OCI-LY1 (cell line): ENCODE results near the gene BRD7.

Experiments
- H2AFZ ChIP-seq: fragments of 200-600 bp; sonication (generic), shearing (Covaris generic); 2 replicates; pipeline ENCODE4 v1.6.0; 2014; ENCODE audit warnings: antibody characterized with exemption, mild to moderate bottlenecking, low read length
- H3F3A ChIP-seq: fragments of 200-600 bp; sonication (generic), shearing (Covaris generic); 2 replicates; pipeline ENCODE4 v1.6.0; 2014; ENCODE audit warnings: mild to moderate bottlenecking, antibody characterized with exemption, low read length, moderate library complexity; ENCODE audit not compliant: insufficient read depth
- H3K27ac ChIP-seq: fragments of 200-600 bp; sonication (generic); 2 replicates; pipeline ENCODE4 v1.5.1; 2014; ENCODE audit warnings: low read length, mixed run types, mild to moderate bottlenecking, low read depth; ENCODE audit not compliant: poor library complexity, severe bottlenecking
- H3K27me3 ChIP-seq: fragments of 200-600 bp; sonication (generic); 2 replicates; pipeline ENCODE4 v1.6.0; 2014; ENCODE audit warnings: antibody characterized with exemption, mild to moderate bottlenecking, low read length, moderate library complexity; ENCODE audit not compliant: insufficient read depth
- H3K36me3 ChIP-seq: fragments of 200-600 bp; sonication (generic); 2 replicates; pipeline ENCODE4 v1.6.1; 2014; ENCODE audit warnings: mild to moderate bottlenecking, antibody characterized with exemption, low read length, moderate library complexity, mixed read lengths; ENCODE audit not compliant: insufficient read depth
- H3K4me1 ChIP-seq: fragments of 200-600 bp; sonication (generic); 2 replicates; pipeline ENCODE4 v1.5.1; 2014; ENCODE audit warnings: mild to moderate bottlenecking, low read length, moderate library complexity; ENCODE audit not compliant: insufficient read depth, severe bottlenecking
- H3K4me2 ChIP-seq: fragments of 200-600 bp; sonication (generic), shearing (Covaris generic); 2 replicates; pipeline ENCODE4 v1.6.1; 2014; ENCODE audit warnings: low read length
- H3K4me3 ChIP-seq: fragments of 200-600 bp; sonication (generic); 2 replicates; pipeline ENCODE4 v1.5.1; 2014; ENCODE audit warnings: low read length, low read depth, mild to moderate bottlenecking, mixed read lengths; ENCODE audit not compliant: poor library complexity, severe bottlenecking
- H3K79me2 ChIP-seq: fragments of 200-600 bp; shearing (Covaris generic); 2 replicates; pipeline ENCODE4 v1.6.1; 2016; ENCODE audit warnings: mixed run types, low read length, mixed read lengths; ENCODE audit not compliant: insufficient read depth
- H3K9ac ChIP-seq: fragments of 200-600 bp; sonication (generic), shearing (Covaris generic); 2 replicates; pipeline ENCODE4 v1.6.1; 2014; ENCODE audit warnings: mild to moderate bottlenecking, low read length, mixed read lengths
- H3K9me2 ChIP-seq: fragments of 200-600 bp; sonication (generic), shearing (Covaris generic); 2 replicates; pipeline ENCODE4 v1.6.1; 2014; ENCODE audit warnings: low read depth, mild to moderate bottlenecking, low read length, mixed read lengths
- H3K9me3 ChIP-seq: fragments of 200-600 bp; shearing (Covaris generic); 2 replicates; pipeline ENCODE4 v1.6.1; 2014; ENCODE audit warnings: low read length, mixed read lengths
- H4K20me1 ChIP-seq: fragments of 200-600 bp; sonication (generic), shearing (Covaris generic); 2 replicates; pipeline ENCODE4 v1.6.0; 2016; ENCODE audit warnings: mild to moderate bottlenecking, low read length; ENCODE audit not compliant: insufficient read depth
- CTCF ChIP-seq: fragments of 200-600 bp; sonication (generic), shearing (Covaris generic); IDR thresholded peaks from 2 replicates; pipeline ENCODE4 v1.5.1; 2017; ENCODE audit warnings: mild to moderate bottlenecking, antibody characterized with exemption, low read length, moderate library complexity, mixed read lengths
- EZH2 ChIP-seq: fragments of 200-600 bp; sonication (generic), shearing (Covaris generic); IDR thresholded peaks from 2 replicates; pipeline ENCODE4 v1.8.0; 2017; ENCODE audit warnings: borderline replicate concordance, mixed run types, mild to moderate bottlenecking, antibody characterized with exemption, low read length, moderate library complexity, mixed read lengths

Gene BRD7

GRCh38 chr16:50393416-50393815 lies 24.6 kb upstream of the BRD7 start:
- H3K27ac ChIP-seq = no peak overlapping the region
- no peaks in the 10 kb centered on the region for H3K79me2 ChIP-seq
- no peak overlapping the region for H3K9ac ChIP-seq
- peaks cover 11% of the 10 kb centered on the region for H3K4me1 ChIP-seq
- H3K27me3 ChIP-seq = no peaks in the 10 kb centered on the region
- H3K4me3 ChIP-seq = no peak overlapping the region
- no peaks in the 10 kb centered on the region for H3F3A ChIP-seq
- no peaks in the 10 kb centered on the region for H3K9me3 ChIP-seq
- H4K20me1 ChIP-seq = no peaks in the 10 kb centered on the region
- no peak overlapping the region for H3K4me2 ChIP-seq
- no peak for TF ChIP-seq EZH2
- no peak for TF ChIP-seq CTCF
- no peak overlapping the region for H2AFZ ChIP-seq
- no peaks in the 10 kb centered on the region for H3K9me2 ChIP-seq
- no peaks in the 10 kb centered on the region for H3K36me3 ChIP-seq

DNA sequence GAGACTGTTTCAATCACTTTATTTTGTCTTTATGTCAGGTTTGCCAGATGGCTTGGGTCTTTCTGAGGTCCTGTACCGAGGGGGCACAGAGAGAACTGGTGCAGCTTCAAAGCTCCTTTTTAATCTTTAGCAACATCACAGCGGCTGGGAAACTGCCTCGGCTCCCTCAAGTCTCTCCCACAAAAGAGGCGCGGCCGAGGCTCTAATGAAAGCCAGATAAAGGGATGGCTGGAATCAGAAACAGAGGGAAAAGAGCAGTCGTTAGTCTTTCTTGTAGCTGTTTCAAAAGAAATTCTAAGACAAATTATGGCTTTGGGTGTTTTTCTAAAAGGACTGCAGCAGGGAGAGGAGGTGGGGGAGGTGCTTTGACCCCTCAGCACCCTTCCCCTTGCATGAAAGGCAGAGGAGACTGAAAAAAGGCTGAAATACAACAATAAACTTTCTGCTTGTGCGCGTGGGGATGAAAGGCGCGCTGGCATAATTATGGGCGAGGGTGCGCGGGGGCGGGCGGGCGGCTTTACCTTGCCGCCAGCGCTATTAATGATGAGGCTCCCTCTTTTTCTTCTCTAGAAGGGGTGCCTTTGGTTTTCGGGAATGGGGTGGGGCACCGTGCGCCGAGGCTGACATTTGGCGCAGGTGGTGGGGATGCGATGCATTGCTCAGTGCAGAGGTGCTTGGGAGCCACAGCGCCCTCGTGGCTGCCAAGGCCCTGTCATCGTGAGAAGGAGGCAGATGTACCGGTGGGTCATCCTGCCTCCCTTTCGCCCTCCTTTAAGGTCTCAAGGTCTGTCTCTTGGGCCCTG lies 22.3 kb upstream of the BRD7 start:
- H2AFZ ChIP-seq = no peak overlapping the region
- H3K9me3 ChIP-seq = no peaks in the 10 kb centered on the region
- H3K79me2 ChIP-seq = no peaks in the 10 kb centered on the region

DNA sequence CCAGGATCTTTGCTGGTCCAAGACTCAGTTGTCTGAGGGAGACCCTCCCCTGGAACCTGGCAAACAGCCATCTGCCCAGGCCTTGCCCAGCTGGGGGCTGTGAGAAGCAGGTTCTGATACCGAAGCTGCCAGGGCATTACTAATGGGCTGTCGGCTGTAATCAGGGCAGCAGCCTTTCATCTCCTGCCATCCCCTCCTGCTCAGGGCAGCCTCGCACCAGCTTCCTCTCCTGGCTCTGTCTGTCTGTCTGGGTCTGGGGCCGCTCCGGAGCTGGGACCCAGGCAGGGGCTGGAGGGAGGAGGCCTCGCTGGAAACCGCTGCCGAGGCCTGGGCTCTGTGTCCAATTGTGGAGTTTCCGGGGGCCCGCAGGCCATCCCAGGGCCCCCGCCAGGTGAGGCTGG lies 21.6 kb upstream of the BRD7 start:
- no peaks in the 10 kb centered on the region for H3K27me3 ChIP-seq

More for the DNA sequence above, 22.3 kb upstream of the BRD7 start:
- Histone ChIP-seq H4K20me1 (no peaks in the 10 kb centered on the region), H3K27me3 (no peaks in the 10 kb centered on the region), H3K4me3 (no peak overlapping the region), H3F3A (no peaks in the 10 kb centered on the region), H3K9ac (no peak overlapping the region), H3K36me3 (no peaks in the 10 kb centered on the region), H3K27ac (no peak overlapping the region), H3K4me2 (no peak overlapping the region), H3K9me2 (no peaks in the 10 kb centered on the region), H3K4me1 (peaks cover 9% of the 10 kb centered on the region)
- no peak for TF ChIP-seq CTCF
- TF ChIP-seq EZH2 = no peak

More for the DNA sequence above, 21.6 kb upstream of the BRD7 start:
- H3K9ac ChIP-seq = no peak overlapping the region
- no peak overlapping the region for H3K27ac ChIP-seq
- no peaks in the 10 kb centered on the region for H3F3A ChIP-seq
- H4K20me1 ChIP-seq = no peaks in the 10 kb centered on the region
- H2AFZ ChIP-seq = no peak overlapping the region
- peaks cover 1% of the 10 kb centered on the region for H3K4me1 ChIP-seq
- no peaks in the 10 kb centered on the region for H3K9me2 ChIP-seq
- no peaks in the 10 kb centered on the region for H3K36me3 ChIP-seq
- H3K4me3 ChIP-seq = no peak overlapping the region
- H3K79me2 ChIP-seq = no peaks in the 10 kb centered on the region
- H3K4me2 ChIP-seq = no peak overlapping the region
- TF ChIP-seq CTCF (no peak), EZH2 (no peak)
- H3K9me3 ChIP-seq = no peaks in the 10 kb centered on the region
